Putamen (tissue), 1 donor: Measurements from ENCODE around the gene KRT36.

Experiments
- DNase-seq: peaks from one replicate; pipeline ENCODE4 v3.0.0-alpha.2; 2016; ENCODE audit warnings: low spot score

Gene KRT36

DNA sequence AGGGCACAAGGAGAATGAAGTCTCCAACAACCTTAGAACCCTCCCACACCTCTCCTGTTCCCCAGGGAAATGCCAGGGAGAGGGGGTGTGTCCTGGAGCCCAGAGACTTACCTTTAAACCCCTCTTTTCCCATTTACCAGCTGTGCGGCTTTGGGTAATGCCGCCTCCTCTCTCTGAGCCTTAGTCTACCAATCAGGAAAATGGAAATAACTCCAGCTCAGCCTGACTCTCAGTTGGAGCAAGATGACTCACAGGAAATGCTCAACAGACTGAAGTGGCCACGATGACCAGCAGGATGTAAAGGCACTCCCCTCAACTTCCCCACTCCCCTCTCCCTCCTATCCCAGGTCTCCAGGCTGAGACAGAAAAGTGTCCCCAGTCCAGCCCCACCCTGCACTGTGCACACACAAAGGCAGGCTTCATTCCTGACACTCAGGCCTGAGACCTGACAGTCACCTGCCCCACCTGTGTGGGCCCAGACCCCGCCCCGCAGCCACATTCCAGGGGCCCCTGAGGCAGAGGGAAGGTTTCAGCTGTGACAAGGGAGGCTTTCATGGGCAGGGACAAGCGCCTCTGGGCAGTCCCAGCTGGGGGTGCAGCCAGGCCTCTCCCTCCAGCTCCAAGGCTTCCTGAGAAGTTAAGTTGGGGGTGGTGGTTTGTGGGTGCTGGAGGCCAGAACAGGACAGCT lies 32.0 kb upstream of the KRT36 start:
- no peak for DNase-seq

- DNase-seq = no peak
Measured at GRCh38 chr17:41520821-41521521, 31.3 kb upstream of the KRT36 start.

GRCh38 chr17:41519501-41520224 lies 30.0 kb upstream of the KRT36 start:
- DNase-seq = no peak

DNA sequence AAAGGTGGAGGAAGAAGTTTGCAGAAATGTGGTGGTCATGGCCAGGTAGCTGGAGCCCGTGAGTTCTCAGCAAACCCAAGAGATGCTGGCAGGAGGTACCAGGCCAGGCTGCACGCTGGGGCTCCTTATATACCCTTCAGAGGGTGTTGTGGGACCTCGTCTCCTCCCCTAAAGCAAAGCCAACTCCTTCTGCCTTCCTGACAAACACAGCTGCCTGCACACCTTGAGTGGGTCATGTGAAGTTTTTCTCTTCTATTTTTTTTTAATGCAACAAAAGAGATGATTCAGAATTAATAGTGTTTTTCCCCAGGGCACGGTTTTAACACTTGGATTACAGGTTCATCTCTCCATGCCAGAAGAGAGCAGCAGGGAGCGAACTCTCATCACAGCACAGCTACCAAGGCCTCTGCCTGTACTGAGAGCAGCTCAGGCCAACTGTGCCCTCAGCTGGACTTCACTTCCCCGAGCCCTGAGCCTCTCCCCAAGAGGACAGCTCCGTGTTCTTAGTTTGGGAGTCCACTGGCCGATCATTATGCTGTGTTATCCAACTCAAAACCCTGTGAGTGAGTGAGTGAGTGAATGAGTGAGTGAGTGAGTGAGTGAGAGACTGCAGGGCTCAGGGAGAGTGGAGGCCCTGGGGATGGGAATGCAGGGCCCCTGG lies 29.2 kb upstream of the KRT36 start, which contains the start of gene KRT15:
TSS of gene KRT15 (minus strand) at position 102 of the 661 bp plus-strand sequence. CDS start at position 39, 63 bp downstream.
- DNase-seq = no peak

GRCh38 chr17:41518031-41518430 lies 28.3 kb upstream of the KRT36 start:
- no peak for DNase-seq

DNA sequence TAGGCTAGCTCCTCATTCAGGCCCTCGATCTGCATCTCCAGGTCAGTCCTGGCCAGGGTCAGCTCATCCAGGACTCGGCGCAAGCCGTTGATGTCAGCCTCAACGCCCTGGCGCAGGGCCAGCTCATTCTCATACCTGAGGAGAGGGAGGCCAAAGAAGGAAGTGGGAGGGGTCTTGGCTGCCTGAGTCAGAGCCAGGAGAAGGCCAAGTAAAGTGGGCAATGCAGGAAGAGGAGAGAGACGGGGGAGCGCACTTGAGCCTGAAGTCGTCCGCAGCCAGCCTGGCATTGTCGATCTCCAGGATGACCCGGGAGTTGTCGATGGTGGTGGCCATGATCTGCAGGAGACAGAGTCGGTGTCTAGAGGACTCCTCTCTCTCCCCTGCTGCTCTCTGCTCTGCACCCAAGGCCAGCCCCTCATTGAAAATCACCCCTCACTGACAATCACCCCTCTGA lies 27.1 kb upstream of the KRT36 start:
- DNase-seq = no peak

GRCh38 chr17:41516147-41516829 lies 26.6 kb upstream of the KRT36 start:
- DNase-seq = no peak

GRCh38 chr17:41513168-41513547 lies 23.4 kb upstream of the KRT36 start:
- no peak for DNase-seq

DNA sequence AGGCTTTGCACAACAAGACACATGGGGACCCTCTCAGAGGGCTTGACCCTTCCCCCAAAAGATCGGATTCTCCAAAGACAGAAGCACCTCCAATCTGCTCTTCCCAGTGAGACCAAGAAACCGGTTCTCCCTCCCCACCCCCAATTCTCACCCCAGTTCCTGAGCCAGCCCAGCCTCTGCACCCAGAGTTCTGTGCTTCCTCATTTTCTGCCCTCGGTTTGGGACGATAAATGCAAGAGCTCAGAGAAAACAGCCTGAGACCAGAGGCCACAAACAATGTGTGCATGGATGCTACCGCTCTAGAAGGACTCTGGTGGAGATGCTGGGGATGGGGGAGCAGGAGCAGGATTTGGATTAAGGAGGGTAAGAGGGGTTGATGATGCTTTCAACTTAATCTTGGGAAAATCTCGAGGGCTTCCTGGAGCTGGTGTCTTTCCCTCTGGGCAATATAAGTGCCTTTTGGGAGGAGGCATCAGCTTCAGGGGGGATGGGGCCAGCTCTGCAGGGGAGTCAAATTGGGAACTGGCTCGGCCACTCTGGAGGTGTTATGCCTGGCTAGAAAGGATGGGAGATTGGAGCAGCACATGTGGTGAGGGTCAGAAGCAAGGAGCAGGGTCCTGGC lies 22.9 kb upstream of the KRT36 start:
- DNase-seq = no peak

GRCh38 chr17:41511716-41512115 lies 22.0 kb upstream of the KRT36 start:
- DNase-seq = no peak

- no peak for DNase-seq
Measured at GRCh38 chr17:41511116-41511515, 21.4 kb upstream of the KRT36 start.

GRCh38 chr17:41510251-41511065 lies 20.7 kb upstream of the KRT36 start:
- no peak for DNase-seq

GRCh38 chr17:41507315-41507880 lies 17.7 kb upstream of the KRT36 start:
- DNase-seq = no peak

DNA sequence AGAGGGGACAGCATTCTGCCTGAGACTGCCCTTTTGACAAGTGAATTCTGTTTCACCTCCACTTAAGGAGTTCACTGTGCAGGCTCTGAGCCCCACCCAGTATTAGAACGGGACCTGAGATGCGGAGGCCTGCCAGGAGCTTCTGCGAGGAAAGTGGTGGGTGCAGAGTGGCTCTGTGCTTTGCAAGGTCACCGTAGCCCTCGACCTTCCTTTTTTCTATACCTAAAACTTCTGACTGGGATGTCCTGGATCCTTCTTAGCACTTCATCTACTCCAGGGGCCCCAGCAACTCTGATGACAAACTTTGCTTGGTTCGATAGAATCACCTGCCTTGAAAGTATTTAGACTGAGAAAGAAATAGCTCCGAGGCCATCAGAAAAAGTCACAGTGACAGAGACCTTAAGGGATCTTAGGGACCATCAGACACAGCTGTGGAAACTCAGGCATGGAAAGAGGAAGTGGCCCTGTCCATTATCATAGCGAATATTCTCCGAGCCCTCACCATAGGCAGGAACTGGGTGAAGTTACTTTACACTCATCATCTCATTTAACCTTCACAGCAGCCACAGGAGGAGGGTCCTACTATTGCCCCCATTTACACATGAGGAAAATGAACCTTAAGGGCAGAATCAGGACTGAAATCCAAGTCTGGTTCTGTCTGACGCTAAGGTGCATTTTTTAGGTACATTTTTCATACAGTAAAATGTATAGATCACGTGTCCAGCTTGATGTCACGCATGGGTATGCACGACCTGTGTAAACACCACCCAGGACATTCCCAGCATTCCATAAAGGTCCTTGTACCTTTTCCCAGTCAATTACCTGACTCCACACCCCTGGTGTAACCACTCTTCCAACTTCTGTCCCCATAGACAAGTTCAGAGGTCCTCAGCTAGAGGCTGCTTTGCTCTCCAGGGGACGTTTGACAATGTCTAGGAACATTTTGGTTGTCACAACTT lies 16.4 kb upstream of the KRT36 start:
- no peak for DNase-seq

DNA sequence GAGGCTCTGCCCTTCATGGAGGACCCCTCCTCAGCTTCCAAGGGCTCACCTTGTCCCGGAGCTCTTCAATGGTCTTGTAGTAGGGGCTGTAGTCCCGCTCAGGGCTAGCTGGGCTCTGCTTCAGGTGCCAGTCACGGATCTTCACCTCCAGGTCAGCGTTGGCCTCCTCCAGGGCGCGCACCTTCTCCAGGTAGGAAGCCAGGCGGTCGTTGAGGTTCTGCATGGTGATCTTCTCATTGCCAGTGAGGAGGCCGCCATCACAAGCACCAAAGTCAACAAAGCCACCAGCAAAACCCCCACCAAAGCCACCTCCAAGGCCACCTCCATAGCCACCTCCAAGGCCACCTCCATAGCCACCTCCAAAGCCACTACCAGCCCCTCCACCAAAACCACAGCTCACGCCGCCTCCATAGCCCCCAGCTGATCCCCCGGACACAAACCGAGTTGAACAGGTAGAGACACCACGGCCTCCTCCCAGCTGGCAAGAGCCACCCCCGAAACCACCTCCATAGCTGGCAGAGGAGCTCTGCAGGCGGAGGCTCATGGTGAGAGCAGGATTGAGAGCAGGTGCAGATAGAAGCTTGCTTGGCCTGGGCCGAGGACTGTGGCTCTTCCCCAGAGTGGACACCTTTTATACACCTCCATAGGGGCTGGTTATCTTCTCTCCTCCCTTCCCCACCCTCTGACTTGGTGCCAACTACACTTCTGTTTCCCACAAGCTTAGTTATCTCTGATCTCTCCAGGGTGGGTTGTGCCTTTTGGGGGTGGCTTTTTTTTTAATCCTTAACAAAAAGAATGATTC lies 15.5 kb upstream of the KRT36 start, which contains the start of gene KRT13:
TSS of gene KRT13 (minus strand) at position 606 of the 802 bp plus-strand sequence. CDS start at position 544, 62 bp downstream.
- no peak for DNase-seq

- DNase-seq = no peak
Measured at GRCh38 chr17:41504246-41504977, 14.7 kb upstream of the KRT36 start.

DNA sequence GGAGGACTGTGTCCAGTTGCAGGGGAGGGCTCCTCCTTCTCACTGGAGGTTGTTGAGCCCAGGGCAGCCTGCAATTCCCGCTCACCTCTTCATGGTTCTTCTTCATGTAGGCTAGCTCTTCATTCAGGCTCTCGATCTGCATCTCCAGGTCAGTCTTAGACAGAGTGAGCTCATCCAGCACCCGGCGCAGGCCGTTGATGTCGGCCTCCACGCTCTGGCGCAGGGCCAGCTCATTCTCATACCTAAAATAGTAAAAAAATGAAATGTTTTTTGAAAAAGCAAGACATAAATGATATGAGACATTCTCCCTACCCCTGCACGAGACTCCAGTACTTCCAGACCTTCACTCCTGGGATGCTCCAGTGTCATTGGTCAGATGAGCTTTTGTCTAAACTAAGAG lies 13.5 kb upstream of the KRT36 start:
- no peak for DNase-seq
